A673 (cell line): ENCODE measurements around the gene DYNC2I2. TPM values are rescaled to one million over a fixed set of nuclear protein-coding genes. Genes with fewer than 3 reads are reported as not detected.

Experiments
- BruUV-seq: library from RNA; stranded (reverse); fragments of 400-500 nt; replicated peaks from 2 replicates; lab custom pipeline; 2021; lab: Mats Ljungman, UMichigan
- CTCF ChIA-PET: fragments of 300-600 bp; sonication (Branson Sonifier 250); formaldehyde crosslinking; loops from one replicate; lab custom pipeline; 2022; ENCODE audit warnings: antibody characterized with exemption; lab: Charles Lee
- POLR2A ChIA-PET: fragments of 300-600 bp; sonication (Branson Sonifier 250); formaldehyde crosslinking; loops from one replicate; lab custom pipeline; 2022; ENCODE audit warnings: antibody characterized with exemption; ENCODE audit not compliant: low non-redundant PET; lab: Charles Lee
- DNase-seq: peaks from one replicate; pipeline ENCODE4 v3.0.0-alpha.2; 2015; ENCODE audit warnings: low spot score
- H3K27ac ChIP-seq: fragments of 200-600 bp; sonication (generic); 2 replicates; pipeline ENCODE4 v1.5.1; 2016; ENCODE audit warnings: mixed run types, low read depth, mild to moderate bottlenecking, mixed read lengths, antibody characterized with exemption, low read length; ENCODE audit not compliant: poor library complexity, severe bottlenecking
- H3K27me3 ChIP-seq: fragments of 200-600 bp; sonication (generic); replicated peaks from 2 replicates; pipeline ENCODE4 v1.6.1; 2017; ENCODE audit warnings: mixed run types, low read depth, mild to moderate bottlenecking, mixed read lengths, antibody characterized with exemption, low read length; ENCODE audit not compliant: insufficient read depth, poor library complexity
- H3K36me3 ChIP-seq: fragments of 200-600 bp; sonication (generic); 2 replicates; pipeline ENCODE4 v1.6.1; 2016; ENCODE audit warnings: mixed run types, mild to moderate bottlenecking, mixed read lengths, antibody characterized with exemption, low read length; ENCODE audit not compliant: insufficient read depth, poor library complexity, severe bottlenecking
- H3K4me1 ChIP-seq: fragments of 200-600 bp; sonication (generic); 2 replicates; pipeline ENCODE4 v1.6.1; 2017; ENCODE audit warnings: mixed run types, mild to moderate bottlenecking, mixed read lengths, antibody characterized with exemption, low read length; ENCODE audit not compliant: insufficient read depth, poor library complexity, severe bottlenecking
- H3K4me3 ChIP-seq: fragments of 200-600 bp; sonication (generic); 2 replicates; pipeline ENCODE4 v1.5.1; 2016; ENCODE audit warnings: low read depth, mixed run types, mild to moderate bottlenecking, mixed read lengths, low read length; ENCODE audit not compliant: poor library complexity, severe bottlenecking
- H3K9me3 ChIP-seq: fragments of 200-600 bp; sonication (generic); 2 replicates; pipeline ENCODE4 v1.6.1; 2016; ENCODE audit warnings: mixed run types, low read depth, mild to moderate bottlenecking, mixed read lengths, antibody characterized with exemption, low read length; ENCODE audit not compliant: poor library complexity, severe bottlenecking
- CTCF ChIP-seq: fragments of 300-800, 200-600 bp; sonication (generic); conservative IDR thresholded peaks from 2 replicates; pipeline ENCODE4 v1.5.1; 2017; ENCODE audit warnings: low read depth, mild to moderate bottlenecking, antibody characterized with exemption, low read length, moderate library complexity, mixed read lengths
- EZH2 ChIP-seq: fragments of 200-600 bp; sonication (generic); IDR thresholded peaks from 2 replicates; pipeline ENCODE4 v1.6.1; 2017; ENCODE audit warnings: borderline replicate concordance, low read depth, mild to moderate bottlenecking, mixed read lengths, antibody characterized with exemption, low read length; ENCODE audit not compliant: poor library complexity, severe bottlenecking
- intact Hi-C: fragments of 100-400 bp; cut with micrococcal nuclease; formaldehyde crosslinking; loops from one replicate; pipeline ENCODE4 v1.10.0; 2022; ENCODE audit not compliant: unreplicated experiment
- total RNA-seq: library from RNA; stranded (reverse); gene quantifications from 2 replicates; pipeline ENCODE4 v1.2.3, GENCODE V29; 2021

The DYNC2I2 gene
- total RNA-seq, 1 experiment from 2014 or later, result 135 TPM

- POLR2A ChIA-PET, result no interaction called here
- BruUV-seq, result no TSS peak
- CTCF ChIA-PET, result no interaction called here
Measured at GRCh38 chr9:128643519-128644300, 12.9 kb downstream of the DYNC2I2 start.

GRCh38 chr9:128642675-128643245 is 13.9 kb downstream of the DYNC2I2 start:
- no peaks in the 10 kb centered on the region for H3K9me3 ChIP-seq
- no peak overlapping the region for H3K27ac ChIP-seq
- intact Hi-C loops, result no loop called here
- peaks cover 19% of the 10 kb centered on the region for H3K36me3 ChIP-seq
- H3K27me3 ChIP-seq, result no peaks in the 10 kb centered on the region
- peaks cover 5% of the 10 kb centered on the region for H3K4me1 ChIP-seq
- TF ChIP-seq EZH2 (no peak), CTCF (no peak)
- no peak overlapping the region for H3K4me3 ChIP-seq
- no peak for DNase-seq
- POLR2A ChIA-PET, result interaction anchor here (0.6 kb wide), 1 partner anchor 37 kb away, joined by 4 read pairs; no protein-coding TSS in a partner anchor
- no TSS peak for BruUV-seq
- CTCF ChIA-PET, result no interaction called here

More at GRCh38 chr9:128643519-128644300, 12.9 kb downstream of the DYNC2I2 start:
- intact Hi-C loops, result no loop called here
- H3K27ac ChIP-seq, result no peak overlapping the region
- H3K9me3 ChIP-seq, result no peaks in the 10 kb centered on the region
- no peak overlapping the region for H3K4me3 ChIP-seq
- peaks cover 16% of the 10 kb centered on the region for H3K36me3 ChIP-seq
- no peak for DNase-seq
- TF ChIP-seq EZH2 (no peak), CTCF (no peak)
- H3K27me3 ChIP-seq, result no peaks in the 10 kb centered on the region
- H3K4me1 ChIP-seq, result peaks cover 5% of the 10 kb centered on the region

- no peaks in the 10 kb centered on the region for H3K9me3 ChIP-seq
- no peak overlapping the region for H3K27ac ChIP-seq
- H3K4me1 ChIP-seq, result peaks cover 1% of the 10 kb centered on the region
- no peaks in the 10 kb centered on the region for H3K27me3 ChIP-seq
- CTCF ChIA-PET, result no interaction called here
- TF ChIP-seq CTCF (no peak), EZH2 (no peak)
- no peak overlapping the region for H3K4me3 ChIP-seq
- intact Hi-C loops, result no loop called here
- no TSS peak for BruUV-seq
- peaks cover 40% of the 10 kb centered on the region for H3K36me3 ChIP-seq
- no peak for DNase-seq
- POLR2A ChIA-PET, result no interaction called here
Measured at GRCh38 chr9:128640603-128641002, 16.0 kb downstream of the DYNC2I2 start.
